Loucy (cell line): ENCODE data around the gene MTA1.
A peak's percentile ranks its signal among the peaks of the same experiment; 100 is the strongest.

Experiments used
- H2AFZ ChIP-seq: fragments of 200-600 bp; sonication (generic); 2 replicates; pipeline ENCODE4 v1.6.0; 2016; ENCODE audit warnings: antibody characterized with exemption, mild to moderate bottlenecking, low read length, moderate library complexity
- H3F3A ChIP-seq: fragments of 200-600 bp; 2 replicates; pipeline ENCODE4 v1.6.0; 2016; ENCODE audit warnings: antibody characterized with exemption, low read depth, mild to moderate bottlenecking
- H3K27me3 ChIP-seq: fragments of 200-600 bp; sonication (generic); 2 replicates; pipeline ENCODE4 v1.6.1; 2014; ENCODE audit warnings: low read length, mild to moderate bottlenecking; ENCODE audit not compliant: insufficient read depth, poor library complexity, severe bottlenecking
- H3K36me3 ChIP-seq: fragments of 200-600 bp; sonication (generic); 2 replicates; pipeline ENCODE4 v1.6.1; 2016; ENCODE audit warnings: low read length; ENCODE audit not compliant: insufficient read depth
- H3K4me1 ChIP-seq: fragments of 200-600 bp; sonication (generic); 2 replicates; pipeline ENCODE4 v1.5.1; 2014; ENCODE audit warnings: low read length, mild to moderate bottlenecking; ENCODE audit not compliant: insufficient read depth, poor library complexity, severe bottlenecking
- H3K4me2 ChIP-seq: fragments of 200-600 bp; sonication (generic); 2 replicates; pipeline ENCODE4 v1.6.0; 2014; ENCODE audit warnings: antibody characterized with exemption, low read length, low read depth, mild to moderate bottlenecking; ENCODE audit not compliant: poor library complexity, severe bottlenecking
- H3K4me3 ChIP-seq: fragments of 200-600 bp; sonication (generic); 2 replicates; pipeline ENCODE4 v1.5.1; 2014; ENCODE audit warnings: low read length, mild to moderate bottlenecking, mixed read lengths; ENCODE audit not compliant: poor library complexity, severe bottlenecking
- H3K79me2 ChIP-seq: fragments of 200-600 bp; sonication (generic); 2 replicates; pipeline ENCODE4 v1.6.1; 2014; ENCODE audit warnings: low read length; ENCODE audit not compliant: insufficient read depth
- H3K9ac ChIP-seq: fragments of 200-600 bp; sonication (generic); 2 replicates; pipeline ENCODE4 v1.6.0; 2014; ENCODE audit warnings: mild to moderate bottlenecking, low read depth, low read length, moderate library complexity; ENCODE audit not compliant: poor library complexity, severe bottlenecking
- H3K9me2 ChIP-seq: fragments of 200-600 bp; sonication (generic); replicated peaks from 2 replicates; pipeline ENCODE4 v1.6.1; 2016; ENCODE audit warnings: low read depth, low read length, mixed read lengths
- H3K9me3 ChIP-seq: fragments of 200-600 bp; sonication (generic); 2 replicates; pipeline ENCODE4 v1.6.1; 2014; ENCODE audit warnings: mild to moderate bottlenecking, antibody characterized with exemption, low read length, low read depth; ENCODE audit not compliant: insufficient read depth
- H4K20me1 ChIP-seq: fragments of 200-600 bp; sonication (generic); 2 replicates; pipeline ENCODE4 v1.6.0; 2014; ENCODE audit warnings: antibody characterized with exemption, low read length, mild to moderate bottlenecking; ENCODE audit not compliant: insufficient read depth, poor library complexity, severe bottlenecking
- CTCF ChIP-seq: fragments of 200-600 bp; sonication (generic); conservative IDR thresholded peaks from 2 replicates; pipeline ENCODE4 v1.5.1; 2014; ENCODE audit warnings: mild to moderate bottlenecking, antibody characterized with exemption, low read length
- EZH2phosphoT487 ChIP-seq: fragments of 200-600 bp; IDR thresholded peaks from 2 replicates; pipeline ENCODE4 v1.6.1; 2018; ENCODE audit warnings: antibody characterized with exemption, mild to moderate bottlenecking, moderate library complexity, borderline replicate concordance

Gene MTA1

GRCh38 chr14:105392131-105393090, 27.2 kb upstream of the MTA1 start:
- Histone ChIP-seq H3K4me2 (no peak overlapping the region), H4K20me1 (no peaks in the 10 kb centered on the region), H3K36me3 (no peaks in the 10 kb centered on the region), H3K9me3 (no peaks in the 10 kb centered on the region), H2AFZ (no peak overlapping the region), H3F3A (no peaks in the 10 kb centered on the region), H3K4me3 (no peak overlapping the region), H3K9ac (no peak overlapping the region), H3K4me1 (peaks cover 48% of the 10 kb centered on the region), H3K79me2 (no peaks in the 10 kb centered on the region), H3K9me2 (no peaks in the 10 kb centered on the region), H3K27me3 (no peaks in the 10 kb centered on the region)
- TF ChIP-seq CTCF (no peak), EZH2phosphoT487 (no peak)

- H2AFZ ChIP-seq, result no peak overlapping the region
- TF ChIP-seq CTCF, result no peak
- TF ChIP-seq EZH2phosphoT487, result no peak
- no peaks in the 10 kb centered on the region for H3K79me2 ChIP-seq
- H3K9ac ChIP-seq, result no peak overlapping the region
- H3K4me2 ChIP-seq, result no peak overlapping the region
- no peaks in the 10 kb centered on the region for H3F3A ChIP-seq
- H4K20me1 ChIP-seq, result no peaks in the 10 kb centered on the region
- H3K4me1 ChIP-seq, result peaks cover 54% of the 10 kb centered on the region
- no peaks in the 10 kb centered on the region for H3K36me3 ChIP-seq
- no peaks in the 10 kb centered on the region for H3K9me2 ChIP-seq
- H3K4me3 ChIP-seq, result no peak overlapping the region
- no peaks in the 10 kb centered on the region for H3K27me3 ChIP-seq
- no peaks in the 10 kb centered on the region for H3K9me3 ChIP-seq
These were observed 26.5 kb upstream of the MTA1 start for GRCh38 chr14:105393151-105393550.

- peaks cover 13% of the 10 kb centered on the region for H3K79me2 ChIP-seq
- H3K4me2 ChIP-seq, result no peak overlapping the region
- no peaks in the 10 kb centered on the region for H3K27me3 ChIP-seq
- no peaks in the 10 kb centered on the region for H3K36me3 ChIP-seq
- H3K4me1 ChIP-seq, result peaks cover 50% of the 10 kb centered on the region
- TF ChIP-seq CTCF (no peak), EZH2phosphoT487 (no peak)
- peak overlapping the region; percentile 44 for H3K9ac ChIP-seq
- H3K4me3 ChIP-seq, result no peak overlapping the region
- H4K20me1 ChIP-seq, result peaks cover 6% of the 10 kb centered on the region
- H3K9me3 ChIP-seq, result no peaks in the 10 kb centered on the region
- no peaks in the 10 kb centered on the region for H3K9me2 ChIP-seq
- no peak overlapping the region for H2AFZ ChIP-seq
- H3F3A ChIP-seq, result no peaks in the 10 kb centered on the region
These were observed 24.7 kb upstream of the MTA1 start for GRCh38 chr14:105394714-105395537.
